HUES48 (cell line): ENCODE results near the gene RAET1L.
"Not testable (repeated sequence)": the region's sequence is repeated elsewhere in the genome, so short reads cannot be mapped to it uniquely, and the experiment has no call there.

ENCODE experiments used
- H3K27ac ChIP-seq: one replicate; pipeline ENCODE4 v1.7.0; 2013; ENCODE audit warnings: low read depth, low read length, inconsistent platforms
- H3K27me3 ChIP-seq: 2 replicates; pipeline ENCODE4 v1.6.1; 2013; ENCODE audit warnings: mild to moderate bottlenecking, low read length; ENCODE audit not compliant: control insufficient read depth, insufficient read depth
- H3K36me3 ChIP-seq: 2 replicates; pipeline ENCODE4 v1.6.1; 2013; ENCODE audit warnings: low read length; ENCODE audit not compliant: control insufficient read depth, insufficient read depth
- H3K4me1 ChIP-seq: 2 replicates; pipeline ENCODE4 v1.6.1; 2013; ENCODE audit warnings: mild to moderate bottlenecking, low read length; ENCODE audit not compliant: control insufficient read depth, insufficient read depth
- H3K4me3 ChIP-seq: 2 replicates; pipeline ENCODE4 v1.5.1; 2013; ENCODE audit warnings: mild to moderate bottlenecking, low read depth, low read length
- H3K9ac ChIP-seq: 2 replicates; pipeline ENCODE4 v1.6.1; 2013; ENCODE audit warnings: mild to moderate bottlenecking, low read depth, low read length, moderate library complexity
- H3K9me3 ChIP-seq: 2 replicates; pipeline ENCODE4 v1.6.1; 2013; ENCODE audit warnings: low read length; ENCODE audit not compliant: control insufficient read depth, insufficient read depth

Gene RAET1L

DNA sequence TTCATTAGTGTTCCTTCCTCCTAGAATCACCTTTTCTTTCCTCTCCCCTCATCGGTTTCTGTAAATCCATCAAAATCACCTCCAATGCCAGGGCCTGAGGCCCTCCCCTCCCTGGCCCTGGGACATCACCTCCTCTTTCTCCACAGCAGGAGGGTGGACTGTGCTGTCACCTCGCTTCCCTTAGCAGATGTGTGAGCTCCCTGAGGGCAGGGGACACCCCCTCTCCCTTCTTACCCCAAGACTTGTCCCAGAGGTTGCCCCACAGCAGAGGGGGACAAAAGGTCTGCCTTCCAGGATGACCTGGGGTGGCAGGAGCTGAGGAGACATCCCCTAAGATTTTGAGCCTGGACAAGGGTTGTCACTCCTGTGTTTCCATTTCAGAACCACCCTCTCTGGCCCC lies 55.7 kb downstream of the RAET1L start:
- Histone ChIP-seq H3K9me3 (no peaks in the 10 kb centered on the region), H3K36me3 (no peaks in the 10 kb centered on the region), H3K27me3 (peaks cover 96% of the 10 kb centered on the region), H3K9ac (no peak overlapping the region), H3K4me1 (peaks cover 7% of the 10 kb centered on the region; the same call in 1 of the 2 replicates), H3K27ac (no peak overlapping the region), H3K4me3 (no peak overlapping the region)

DNA sequence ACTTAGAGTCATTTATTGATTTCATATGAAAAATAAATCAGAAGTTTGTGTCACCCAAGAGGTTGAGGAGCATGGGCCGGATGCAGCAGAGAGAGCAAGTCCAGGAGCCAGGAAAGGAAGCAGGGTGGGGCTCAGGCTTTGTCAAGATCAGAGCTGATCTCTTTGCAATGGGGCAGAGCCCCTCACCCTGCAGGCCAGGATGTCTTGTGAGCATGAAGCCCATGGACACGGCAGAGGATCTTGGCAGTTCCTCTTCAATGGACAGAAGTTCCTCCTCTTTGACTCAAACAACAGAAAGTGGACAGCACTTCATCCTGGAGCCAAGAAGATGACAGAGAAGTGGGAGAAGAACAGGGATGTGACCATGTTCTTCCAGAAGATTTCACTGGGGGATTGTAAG lies 56.4 kb downstream of the RAET1L start:
- Histone ChIP-seq H3K27me3 (peaks cover 96% of the 10 kb centered on the region), H3K4me1 (peaks cover 13% of the 10 kb centered on the region; the same call in 1 of the 2 replicates)
- H3K36me3 ChIP-seq, H3K4me3 ChIP-seq, H3K9me3 ChIP-seq, H3K27ac ChIP-seq, H3K9ac ChIP-seq: not testable (repeated sequence)
